ENCODE measurements around the gene TUBB4B.

GRCh38 chr9:137268538-137269201, 27.6 kb downstream of the TUBB4B start:
- TF ChIP-seq CTCF (IDR thresholded peaks at IDR 0.05) = no peak
- no peak for TF ChIP-seq POLR2A (IDR thresholded peaks at IDR 0.05)
